SK-N-SH (cell line): ENCODE data around the gene HEXIM1. TPM values are rescaled to one million over a fixed set of nuclear protein-coding genes. Genes with fewer than 3 reads are reported as not detected.

Experiments
- CTCF ChIA-PET: fragments of 300-600, 350-600 bp; formaldehyde crosslinking; extraction: SDS; loops from one replicate; lab custom pipeline; 2021; lab: Yijun Ruan, JAX
- POLR2A ChIA-PET: fragments of 350-600 bp; sonication (Branson Sonifier 250); formaldehyde crosslinking; extraction: SDS; loops from one replicate; lab custom pipeline; 2020; ENCODE audit warnings: antibody characterized with exemption, inconsistent platforms; lab: Yijun Ruan, JAX
- DNase-seq: peaks from one replicate; pipeline ENCODE4 v3.0.0; 2012
- H2AFZ ChIP-seq: fragments of 200-600 bp; sonication (generic); 2 replicates; pipeline ENCODE4 v1.8.1; 2016; ENCODE audit warnings: antibody characterized with exemption, mild to moderate bottlenecking, low read depth
- H3F3A ChIP-seq: fragments of 200-600 bp; sonication (generic); replicated peaks from 2 replicates; pipeline ENCODE3; 2016; ENCODE audit warnings: antibody characterized with exemption, mild to moderate bottlenecking; ENCODE audit not compliant: insufficient read depth
- H3K27ac ChIP-seq, 2 experiments: fragments of 200-500 bp in 1 of 2; fragments of 200-600 bp in 1 of 2; sonication (Bioruptor generic) in 1 of 2; sonication (generic), shearing (Covaris generic) in 1 of 2; 2 replicates each; pipeline versions ENCODE4 v1.5.1 to v1.6.1; 2014 to 2016; ENCODE audit warnings: low read depth in 2 of 2, inconsistent platforms in 1 of 2, low read length in 1 of 2, mild to moderate bottlenecking in 1 of 2, mixed read lengths in 1 of 2
- H3K27me3 ChIP-seq: fragments of 200-600 bp; sonication (generic), shearing (Covaris generic); 2 replicates; pipeline ENCODE4 v1.6.1; 2016; ENCODE audit warnings: mixed run types; ENCODE audit not compliant: insufficient read depth
- H3K36me3 ChIP-seq, 2 experiments: fragments of 200-500 bp in 1 of 2; fragments of 200-600 bp in 1 of 2; sonication (Bioruptor generic) in 1 of 2; sonication (generic) in 1 of 2; replicated peaks in 1 of 2; 2 replicates each; pipeline versions ENCODE3 to v1.5.1; 2014 to 2016; ENCODE audit warnings: low read length in 1 of 2, mild to moderate bottlenecking in 1 of 2; ENCODE audit not compliant: insufficient read depth in 2 of 2, control insufficient read depth in 1 of 2
- H3K4me1 ChIP-seq, 2 experiments: fragments of 200-500 bp in 1 of 2; fragments of 200-600 bp in 1 of 2; sonication (Bioruptor generic) in 1 of 2; sonication (generic), shearing (Covaris generic) in 1 of 2; 2 replicates each; pipeline versions ENCODE4 v1.5.1 to v1.6.1; 2014 to 2016; ENCODE audit warnings: low read depth in 1 of 2, low read length in 1 of 2, mixed run types in 1 of 2; ENCODE audit not compliant: insufficient read depth in 2 of 2, control insufficient read depth in 1 of 2
- H3K4me2 ChIP-seq: fragments of 200-600 bp; sonication (generic), shearing (Covaris generic); 2 replicates; pipeline ENCODE4 v1.6.1; 2017; ENCODE audit warnings: mixed run types
- H3K4me3 ChIP-seq, 2 experiments: fragments of 200-500 bp in 1 of 2; fragments of 200-600 bp in 1 of 2; sonication (Bioruptor generic) in 1 of 2; sonication (generic), shearing (Covaris generic) in 1 of 2; 2 replicates each; pipeline versions ENCODE4 v1.5.1 to v1.8.1; 2014 to 2016; ENCODE audit warnings: low read depth in 2 of 2, inconsistent platforms in 1 of 2, low read length in 1 of 2, mild to moderate bottlenecking in 1 of 2, mixed read lengths in 1 of 2, moderate library complexity in 1 of 2
- H3K79me2 ChIP-seq: fragments of 200-600 bp; sonication (generic); 2 replicates; pipeline ENCODE4 v1.8.1; 2017; ENCODE audit warnings: mild to moderate bottlenecking; ENCODE audit not compliant: insufficient read depth
- H3K9ac ChIP-seq: fragments of 200-600 bp; sonication (generic); 2 replicates; pipeline ENCODE4 v1.6.1; 2017; ENCODE audit warnings: mixed run types
- H3K9me2 ChIP-seq: fragments of 200-600 bp; sonication (generic); 2 replicates; pipeline ENCODE4 v1.6.1; 2017; ENCODE audit warnings: mixed run types
- H3K9me3 ChIP-seq: fragments of 200-600 bp; sonication (generic); 2 replicates; pipeline ENCODE4 v1.6.1; 2017; ENCODE audit warnings: mixed run types, mild to moderate bottlenecking, moderate library complexity
- H4K20me1 ChIP-seq: fragments of 200-600 bp; sonication (generic); 2 replicates; pipeline ENCODE4 v1.6.1; 2017; ENCODE audit warnings: mild to moderate bottlenecking, mixed run types; ENCODE audit not compliant: insufficient read depth
- EP300 ChIP-seq, 2 experiments: IDR thresholded peaks; 2 replicates each; pipeline versions ENCODE4 v1.4.0 to v1.6.1; 2012; ENCODE audit warnings: borderline replicate concordance in 1 of 2, low read depth in 1 of 2, low read length in 1 of 2
- EZH2phosphoT487 ChIP-seq: fragments of 200-600 bp; sonication (generic); IDR thresholded peaks from 2 replicates; pipeline ENCODE4 v1.6.1; 2017; ENCODE audit warnings: low read depth, mixed run types, mild to moderate bottlenecking, antibody characterized with exemption, moderate library complexity, borderline replicate concordance
- FOXJ3 ChIP-seq: sonication (generic); formaldehyde crosslinking; IDR thresholded peaks from 2 replicates; pipeline ENCODE4 v1.5.1; 2020; ENCODE audit warnings: mild to moderate bottlenecking, missing genetic modification reagents
- GABPA ChIP-seq: IDR thresholded peaks from 2 replicates; pipeline ENCODE4 v1.4.0; 2012; ENCODE audit warnings: low read depth, mild to moderate bottlenecking
- JUND ChIP-seq: IDR thresholded peaks from 2 replicates; pipeline ENCODE4 v1.4.0; 2012
- MEF2A ChIP-seq: IDR thresholded peaks from 2 replicates; pipeline ENCODE4 v1.4.0; 2012; ENCODE audit warnings: low read depth, borderline replicate concordance
- NFIC ChIP-seq: IDR thresholded peaks from 2 replicates; pipeline ENCODE4 v1.4.0; 2012; ENCODE audit warnings: borderline replicate concordance
- NRF1 ChIP-seq: IDR thresholded peaks from 2 replicates; pipeline ENCODE4 v1.6.1; 2012; ENCODE audit warnings: low read depth, mild to moderate bottlenecking, low read length
- POLR2AphosphoS5 ChIP-seq: IDR thresholded peaks from 2 replicates; pipeline ENCODE4 v1.6.1; 2012; ENCODE audit warnings: low read depth, low read length
- RAD21 ChIP-seq: IDR thresholded peaks from 2 replicates; pipeline ENCODE4 v1.6.1; 2012; ENCODE audit warnings: mild to moderate bottlenecking, low read length
- RCOR1 ChIP-seq: fragments of 150-350 bp; IDR thresholded peaks from 2 replicates; pipeline ENCODE4 v1.6.1; 2017; ENCODE audit warnings: antibody characterized with exemption, low read length
- RFX5 ChIP-seq: IDR thresholded peaks from 2 replicates; pipeline ENCODE4 v1.6.1; 2012; ENCODE audit warnings: mild to moderate bottlenecking, improper control_type of control experiment, low read length
- RXRA ChIP-seq: IDR thresholded peaks from 2 replicates; pipeline ENCODE4 v1.4.0; 2012; ENCODE audit warnings: low read depth, mild to moderate bottlenecking, borderline replicate concordance
- TEAD4 ChIP-seq: IDR thresholded peaks from 2 replicates; pipeline ENCODE4 v1.4.0; 2012; ENCODE audit warnings: mild to moderate bottlenecking, borderline replicate concordance; ENCODE audit not compliant: insufficient read depth
- WGBS: methylation state at CpG from one replicate; pipeline ENCODE4 v1.1.6; 2017; ENCODE audit warnings: low lambda C conversion rate; 5-methylcytosine and 5-hydroxymethylcytosine counted together
- polyA plus RNA-seq, 3 experiments: library from polyadenylated mRNA; depleted of rRNA; stranded (reverse); fragments of >200 nt; gene quantifications; 2 replicates each; pipeline ENCODE4 v1.2.3, GENCODE V29; 2012
- TF ChIP-seq, protein P1 (sequence below): IDR thresholded peaks from 2 replicates; pipeline ENCODE4; 2012
- TF ChIP-seq, protein P2 (sequence below): fragments of 150-350 bp; IDR thresholded peaks from 2 replicates; pipeline ENCODE4 v1.6.1; 2016; ENCODE audit warnings: mild to moderate bottlenecking, low read depth, low read length
- TF ChIP-seq, protein P3 (sequence below): IDR thresholded peaks from 2 replicates; pipeline ENCODE4 v1.6.1; 2012; ENCODE audit warnings: mild to moderate bottlenecking, low read depth, low read length, moderate library complexity

The HEXIM1 gene
- polyA plus RNA-seq, 1 of the 3 experiments (the other 2 are of a cell fraction), result 20.7 TPM

DNA sequence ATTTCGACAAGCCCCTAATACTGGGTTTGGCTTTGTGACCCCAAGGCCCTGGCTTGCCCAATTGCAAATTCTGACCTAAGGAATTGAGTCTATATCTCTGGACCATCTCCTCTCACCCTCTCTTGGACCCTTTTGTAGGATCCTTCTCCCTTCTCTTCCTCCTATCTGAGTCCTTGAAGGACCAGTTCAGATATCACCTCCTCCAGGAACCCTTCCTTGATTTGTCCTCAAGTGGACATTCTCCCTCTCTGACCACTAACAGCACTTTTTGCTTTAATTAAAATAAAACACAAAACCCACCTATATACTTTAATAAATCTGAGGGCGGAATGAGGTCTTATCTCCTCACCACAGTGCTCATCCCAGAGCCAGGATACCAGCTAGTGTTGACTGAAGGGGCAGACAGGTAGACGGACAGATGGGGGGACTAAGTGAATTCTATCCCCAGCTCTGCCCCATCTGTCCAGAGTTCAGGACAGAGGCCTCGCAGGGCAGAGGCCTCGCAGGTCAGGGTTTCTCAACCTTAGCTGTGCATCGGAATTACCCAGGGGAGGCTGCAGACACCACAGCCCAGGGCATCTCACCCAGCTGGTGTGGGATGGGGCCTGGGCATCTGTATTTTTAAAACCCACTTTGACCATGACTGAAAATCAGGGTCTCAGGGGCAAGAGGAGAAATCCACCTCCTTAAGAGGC, 25.1 kb upstream of the HEXIM1 start:
- Histone ChIP-seq H3K36me3 (peaks cover 4 to 7% of the 10 kb centered on the region in 2 experiments), H3K4me1 (peaks cover 33 to 35% of the 10 kb centered on the region in 2 experiments; a peak in 3 of 4 replicates), H3K27ac (peak overlapping the region in 1 of 2 experiments; percentile 93; a peak in 2 of 4 replicates), H3K79me2 (peaks cover 67% of the 10 kb centered on the region), H3K4me3 (no peak overlapping the region), H4K20me1 (no peaks in the 10 kb centered on the region), H3K9me2 (no peaks in the 10 kb centered on the region), H2AFZ (no peak overlapping the region), H3F3A (peaks cover 13% of the 10 kb centered on the region), H3K9me3 (no peaks in the 10 kb centered on the region), H3K4me2 (peak overlapping the region; percentile 76), H3K27me3 (no peaks in the 10 kb centered on the region), H3K9ac (peak overlapping the region; percentile 68; the same call in 1 of the 2 replicates)
- CTCF ChIA-PET, result interaction anchor here (1.0 to 3.7 kb wide), 4 partner anchors 9 to 74 kb away, joined by 3 to 21 read pairs (median 12); partner anchors contain the start of genes ACBD4 and PLCD3
- POLR2A ChIA-PET, result interaction anchor here (0.7 kb wide), 1 partner anchor 25 kb away, joined by 3 read pairs; the partner anchor contains the start of gene HEXIM1
- DNase-seq, result no peak
- no peak for TF ChIP-seq TEAD4
- no peak for TF ChIP-seq NFIC
- no peak for TF ChIP-seq GABPA
- no peak for TF ChIP-seq NRF1
- TF ChIP-seq, protein P1, sequence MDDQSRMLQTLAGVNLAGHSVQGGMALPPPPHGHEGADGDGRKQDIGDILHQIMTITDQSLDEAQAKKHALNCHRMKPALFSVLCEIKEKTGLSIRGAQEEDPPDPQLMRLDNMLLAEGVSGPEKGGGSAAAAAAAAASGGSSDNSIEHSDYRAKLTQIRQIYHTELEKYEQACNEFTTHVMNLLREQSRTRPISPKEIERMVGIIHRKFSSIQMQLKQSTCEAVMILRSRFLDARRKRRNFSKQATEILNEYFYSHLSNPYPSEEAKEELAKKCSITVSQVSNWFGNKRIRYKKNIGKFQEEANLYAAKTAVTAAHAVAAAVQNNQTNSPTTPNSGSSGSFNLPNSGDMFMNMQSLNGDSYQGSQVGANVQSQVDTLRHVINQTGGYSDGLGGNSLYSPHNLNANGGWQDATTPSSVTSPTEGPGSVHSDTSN, result no peak
- no peak for TF ChIP-seq EZH2phosphoT487
- TF ChIP-seq EP300 (IDR thresholded peaks at IDR 0.05; ENCODE audit: borderline replicate concordance in 1 of 2, low read depth in 1 of 2, low read length in 1 of 2), result no peak
- TF ChIP-seq RCOR1, result no peak
- TF ChIP-seq RAD21, result no peak
- TF ChIP-seq, protein P2, sequence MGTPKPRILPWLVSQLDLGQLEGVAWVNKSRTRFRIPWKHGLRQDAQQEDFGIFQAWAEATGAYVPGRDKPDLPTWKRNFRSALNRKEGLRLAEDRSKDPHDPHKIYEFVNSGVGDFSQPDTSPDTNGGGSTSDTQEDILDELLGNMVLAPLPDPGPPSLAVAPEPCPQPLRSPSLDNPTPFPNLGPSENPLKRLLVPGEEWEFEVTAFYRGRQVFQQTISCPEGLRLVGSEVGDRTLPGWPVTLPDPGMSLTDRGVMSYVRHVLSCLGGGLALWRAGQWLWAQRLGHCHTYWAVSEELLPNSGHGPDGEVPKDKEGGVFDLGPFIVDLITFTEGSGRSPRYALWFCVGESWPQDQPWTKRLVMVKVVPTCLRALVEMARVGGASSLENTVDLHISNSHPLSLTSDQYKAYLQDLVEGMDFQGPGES, result no peak
- no peak for TF ChIP-seq FOXJ3
- no peak for TF ChIP-seq JUND
- TF ChIP-seq MEF2A, result no peak
- TF ChIP-seq POLR2AphosphoS5, result no peak
- TF ChIP-seq, protein P3, sequence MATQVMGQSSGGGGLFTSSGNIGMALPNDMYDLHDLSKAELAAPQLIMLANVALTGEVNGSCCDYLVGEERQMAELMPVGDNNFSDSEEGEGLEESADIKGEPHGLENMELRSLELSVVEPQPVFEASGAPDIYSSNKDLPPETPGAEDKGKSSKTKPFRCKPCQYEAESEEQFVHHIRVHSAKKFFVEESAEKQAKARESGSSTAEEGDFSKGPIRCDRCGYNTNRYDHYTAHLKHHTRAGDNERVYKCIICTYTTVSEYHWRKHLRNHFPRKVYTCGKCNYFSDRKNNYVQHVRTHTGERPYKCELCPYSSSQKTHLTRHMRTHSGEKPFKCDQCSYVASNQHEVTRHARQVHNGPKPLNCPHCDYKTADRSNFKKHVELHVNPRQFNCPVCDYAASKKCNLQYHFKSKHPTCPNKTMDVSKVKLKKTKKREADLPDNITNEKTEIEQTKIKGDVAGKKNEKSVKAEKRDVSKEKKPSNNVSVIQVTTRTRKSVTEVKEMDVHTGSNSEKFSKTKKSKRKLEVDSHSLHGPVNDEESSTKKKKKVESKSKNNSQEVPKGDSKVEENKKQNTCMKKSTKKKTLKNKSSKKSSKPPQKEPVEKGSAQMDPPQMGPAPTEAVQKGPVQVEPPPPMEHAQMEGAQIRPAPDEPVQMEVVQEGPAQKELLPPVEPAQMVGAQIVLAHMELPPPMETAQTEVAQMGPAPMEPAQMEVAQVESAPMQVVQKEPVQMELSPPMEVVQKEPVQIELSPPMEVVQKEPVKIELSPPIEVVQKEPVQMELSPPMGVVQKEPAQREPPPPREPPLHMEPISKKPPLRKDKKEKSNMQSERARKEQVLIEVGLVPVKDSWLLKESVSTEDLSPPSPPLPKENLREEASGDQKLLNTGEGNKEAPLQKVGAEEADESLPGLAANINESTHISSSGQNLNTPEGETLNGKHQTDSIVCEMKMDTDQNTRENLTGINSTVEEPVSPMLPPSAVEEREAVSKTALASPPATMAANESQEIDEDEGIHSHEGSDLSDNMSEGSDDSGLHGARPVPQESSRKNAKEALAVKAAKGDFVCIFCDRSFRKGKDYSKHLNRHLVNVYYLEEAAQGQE, result no peak
- TF ChIP-seq RXRA, result no peak
- no peak for TF ChIP-seq RFX5
- WGBS, result 83% methylated on average over 4 of the region's 6 CpGs
